GM19467 (cell line): ENCODE data around the gene B3GALT4.

ENCODE experiments used
- ATAC-seq: cut with Tn5 transposase; IDR thresholded peaks from one replicate; pipeline ENCODE4 v1.9.1; 2021; ENCODE audit warnings: mild to moderate bottlenecking, moderate library complexity; ENCODE audit not compliant: unreplicated experiment

Gene B3GALT4

GRCh38 chr6:33313709-33314514 lies 37.0 kb downstream of the B3GALT4 start, which contains the start of gene TAPBP:
Gene TAPBP, minus strand, starts transcription at chr6:33314078. Its CDS starts 37 bp downstream, at chr6:33314041.
- ATAC-seq, result peak; percentile 34

DNA sequence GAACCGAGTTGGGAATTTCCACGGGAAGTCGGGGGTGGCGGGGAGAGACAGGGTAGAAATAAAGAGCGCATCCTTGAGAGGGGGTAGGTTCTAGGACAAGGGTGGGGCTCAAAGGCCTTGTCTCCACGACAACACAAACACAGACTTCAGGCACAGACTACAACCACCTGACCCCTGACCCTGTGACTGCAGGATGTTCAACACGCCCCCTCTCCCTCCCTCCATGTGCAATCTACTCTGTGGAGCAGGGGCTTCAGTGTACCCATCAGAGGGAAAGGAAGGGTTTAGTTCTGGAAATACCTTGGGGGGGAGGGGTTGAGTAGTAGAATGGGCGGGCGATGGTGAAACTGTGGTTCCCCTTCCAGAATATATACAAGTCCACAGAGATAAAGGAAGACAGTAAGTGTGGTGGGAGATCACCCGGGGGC lies 37.6 kb downstream of the B3GALT4 start:
- ATAC-seq, result no peak

- ATAC-seq, result no peak
Observed at GRCh38 chr6:33314943-33315792, 38.2 kb downstream of the B3GALT4 start.

GRCh38 chr6:33315793-33316602 lies 39.1 kb downstream of the B3GALT4 start:
- no peak for ATAC-seq

DNA sequence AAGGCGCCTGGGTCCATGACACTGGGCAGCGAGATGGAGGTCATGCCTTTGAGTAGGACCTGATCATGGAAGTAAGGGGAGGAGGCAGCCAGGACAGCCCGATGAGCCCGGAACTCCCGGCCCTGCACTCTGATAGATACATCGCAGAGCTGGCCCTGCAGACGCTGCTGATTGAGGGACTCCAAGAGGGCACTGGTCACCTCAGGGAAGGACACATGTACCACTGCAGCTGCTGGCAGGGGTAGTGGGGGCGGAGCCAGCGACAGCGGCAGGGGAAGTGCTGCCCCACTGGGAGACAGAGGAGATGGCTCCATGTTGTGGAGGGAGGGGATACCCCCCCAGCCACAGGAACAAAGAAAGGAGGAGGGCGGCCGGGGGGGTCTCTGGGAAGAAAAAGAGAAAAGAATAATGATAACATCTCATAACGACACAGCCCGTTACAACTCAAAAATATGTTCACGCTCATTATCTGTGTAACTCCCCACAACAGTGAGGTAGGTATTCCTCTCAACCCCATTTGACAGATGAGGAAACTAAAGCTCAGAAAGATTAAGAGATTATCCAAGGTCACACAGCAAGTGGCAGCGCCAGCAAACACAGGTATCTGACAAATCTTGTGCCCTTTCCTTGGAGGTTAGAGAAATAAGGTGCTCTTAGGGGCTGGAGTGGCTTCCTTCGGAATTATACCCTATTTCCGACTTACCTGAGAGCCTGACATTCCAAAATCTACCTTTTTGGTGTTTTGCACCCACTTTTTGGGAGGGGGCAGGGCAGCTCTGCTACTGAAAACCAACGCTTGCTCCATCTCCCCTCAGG lies 39.9 kb downstream of the B3GALT4 start:
- no peak for ATAC-seq

DNA sequence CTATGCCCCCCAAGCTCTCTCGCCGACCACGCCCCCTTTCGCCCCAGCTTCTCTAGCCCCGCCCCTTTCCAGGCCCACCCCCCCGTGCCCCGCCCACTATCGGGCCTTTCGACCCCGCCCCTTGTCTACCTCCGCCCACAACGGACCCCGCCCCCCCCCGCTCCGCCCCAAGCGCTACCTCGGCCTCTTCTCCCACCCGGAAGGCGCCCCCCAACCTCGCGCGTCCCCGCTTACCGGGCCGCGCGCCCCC lies 40.4 kb downstream of the B3GALT4 start:
- ATAC-seq, result no peak

- ATAC-seq, result peak; percentile 44
Observed at GRCh38 chr6:33317669-33318425, 40.9 kb downstream of the B3GALT4 start, which contains the start of gene ZBTB22. Gene ZBTB22, minus strand, starts transcription at chr6:33317744. Its CDS starts 828 bp downstream, at chr6:33316916.

GRCh38 chr6:33318426-33319073 lies 41.6 kb downstream of the B3GALT4 start:
- no peak for ATAC-seq

DNA sequence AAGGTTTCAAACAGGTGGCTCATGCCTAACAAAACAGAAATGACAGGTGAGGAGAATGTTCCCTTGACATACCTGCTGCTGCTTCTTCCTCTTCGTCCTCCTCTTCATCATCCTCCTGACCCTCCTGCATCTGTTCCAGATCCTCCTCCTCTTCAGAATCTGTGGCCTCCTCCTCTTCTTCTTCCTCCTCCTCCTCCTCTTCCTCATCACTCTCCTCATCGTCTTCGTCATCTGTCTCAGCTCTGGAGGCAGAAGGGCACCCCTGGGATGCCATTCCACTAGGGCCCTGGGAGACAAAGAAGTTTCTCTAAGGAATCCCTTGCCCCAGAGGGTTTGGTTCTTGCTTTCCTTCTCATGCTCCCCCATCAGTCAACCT lies 43.0 kb downstream of the B3GALT4 start:
- no peak for ATAC-seq

DNA sequence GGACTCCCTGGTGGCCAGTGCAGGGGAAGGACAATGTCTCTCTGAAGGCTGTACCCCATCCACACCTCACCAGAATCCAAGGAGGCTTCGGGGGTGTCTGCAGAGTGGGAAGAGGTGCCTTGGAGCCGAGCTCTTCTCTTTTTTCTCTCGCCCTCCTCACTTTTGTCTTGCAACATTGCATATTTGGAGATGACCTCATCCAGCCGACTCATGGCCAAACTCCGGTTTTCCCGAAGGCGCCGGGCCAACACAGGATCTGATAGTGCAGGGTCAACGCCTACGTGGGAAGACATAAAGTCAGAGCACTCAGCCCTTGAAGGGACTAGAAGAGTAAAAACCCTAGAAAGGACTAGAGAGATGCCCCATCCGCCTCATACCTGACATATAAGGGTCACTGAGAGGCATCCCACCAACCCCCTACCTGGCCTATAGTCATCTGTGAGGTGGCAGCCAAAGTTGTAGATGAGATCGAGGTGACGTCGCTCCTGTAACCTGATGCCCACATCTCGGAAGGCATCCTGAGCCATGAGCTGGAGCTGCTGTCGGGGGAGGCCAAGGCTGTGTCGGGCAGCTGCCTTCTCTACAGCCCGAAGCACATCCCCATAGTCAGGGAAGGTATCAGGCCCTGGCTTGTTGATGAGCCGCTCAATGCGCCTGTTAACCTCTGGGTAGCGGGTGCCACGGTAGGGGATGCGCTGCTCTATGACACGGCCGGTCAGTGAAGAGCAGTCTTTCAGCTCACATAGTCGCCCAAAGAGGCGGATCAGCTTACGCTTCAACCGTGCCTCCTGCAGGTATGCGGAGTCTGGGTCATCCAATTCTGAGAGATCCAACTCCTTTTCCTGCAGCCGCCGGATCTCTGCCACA lies 43.6 kb downstream of the B3GALT4 start:
- ATAC-seq, result no peak

DNA sequence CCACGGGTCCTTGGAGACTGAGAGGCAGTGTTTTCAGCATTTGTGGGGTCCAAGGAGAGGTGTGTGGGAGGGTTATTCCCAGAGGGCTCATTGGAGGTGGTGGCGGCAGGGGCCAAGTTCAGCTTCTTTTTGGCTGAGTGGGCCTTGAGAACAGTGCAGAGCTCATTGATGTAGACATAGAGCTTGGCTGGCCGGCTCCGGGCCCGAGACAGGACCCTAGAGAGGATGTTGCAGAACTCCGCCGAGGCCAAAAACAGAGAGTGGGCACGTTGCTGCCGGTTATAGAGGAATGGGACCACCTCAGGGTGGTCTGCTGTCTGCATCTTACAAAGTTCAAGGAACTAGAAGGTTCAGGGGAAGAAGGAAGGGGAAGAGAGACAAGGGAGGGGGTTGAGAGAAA lies 44.3 kb downstream of the B3GALT4 start:
- ATAC-seq, result no peak

DNA sequence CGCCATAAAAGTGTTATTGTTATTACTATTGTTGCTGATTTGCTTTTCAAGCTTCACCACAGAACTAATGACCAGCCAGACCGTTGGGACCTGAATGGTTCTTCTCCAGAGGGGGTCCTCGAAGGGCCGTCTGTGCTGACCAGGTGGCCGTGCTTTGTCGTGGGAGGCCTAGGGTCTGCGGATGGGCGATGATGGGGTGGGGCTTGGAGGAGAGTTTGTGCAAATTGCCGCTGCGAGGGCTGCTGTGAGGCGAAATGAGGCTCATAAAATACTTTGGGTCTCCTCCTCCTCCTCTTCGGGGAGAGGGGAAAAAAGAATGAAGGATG lies 46.7 kb downstream of the B3GALT4 start:
- ATAC-seq, result peak; percentile 14

- no peak for ATAC-seq
Observed at GRCh38 chr6:33324125-33324524, 47.2 kb downstream of the B3GALT4 start.
